HEK293 (cell line): ENCODE results near the gene TFG.

ENCODE experiments used
- CTCF ChIA-PET: fragments of 350-600 bp; formaldehyde crosslinking; extraction: SDS; loops from one replicate; lab custom pipeline; 2021; ENCODE audit warnings: antibody characterized with exemption; lab: Yijun Ruan, JAX
- POLR2A ChIA-PET: fragments of 300-600 bp; formaldehyde crosslinking; extraction: SDS; loops from one replicate; lab custom pipeline; 2020; ENCODE audit warnings: antibody characterized with exemption, inconsistent platforms; lab: Yijun Ruan, JAX
- H3K27ac ChIP-seq: fragments of 200-500 bp; sonication (Bioruptor generic); 2 replicates; pipeline ENCODE4 v1.5.1; 2014; ENCODE audit warnings: low read depth, low read length, control low read depth, inconsistent platforms; ENCODE audit errors: extremely low read depth
- H3K36me3 ChIP-seq, 2 experiments: fragments of 200-500 bp in 1 of 2; sonication (Bioruptor generic) in 1 of 2; 1 replicate in 1 of 2; 2 replicates in 1 of 2; pipeline ENCODE4 v1.5.1; 2014 to 2017; ENCODE audit warnings: inconsistent platforms in 2 of 2, low read length in 2 of 2; ENCODE audit not compliant: control insufficient read depth in 2 of 2, insufficient read depth in 1 of 2
- H3K4me1 ChIP-seq: fragments of 200-500 bp; sonication (Bioruptor generic); 2 replicates; pipeline ENCODE4 v1.5.1; 2014; ENCODE audit warnings: mild to moderate bottlenecking, low read length, inconsistent platforms; ENCODE audit not compliant: control insufficient read depth, insufficient read depth
- H3K4me3 ChIP-seq: 2 replicates; pipeline ENCODE4 v1.5.1; 2011; ENCODE audit warnings: low read depth, mild to moderate bottlenecking, control low read depth, low read length, moderate library complexity
- H3K9me3 ChIP-seq: fragments of 200-500 bp; sonication (Bioruptor generic); 2 replicates; pipeline ENCODE4 v1.5.1; 2014; ENCODE audit warnings: low read depth, low read length, inconsistent platforms; ENCODE audit not compliant: control insufficient read depth, insufficient read depth
- BCL11A ChIP-seq: fragments of 450-650 bp; formaldehyde crosslinking; IDR thresholded peaks from 2 replicates; pipeline ENCODE4 v1.5.1; 2016; ENCODE audit warnings: low read depth, missing biosample characterization, missing genetic modification characterization
- OVOL3 ChIP-seq: fragments of 450-650 bp; formaldehyde crosslinking; IDR thresholded peaks from 2 replicates; pipeline ENCODE4 v1.5.1; 2016; ENCODE audit warnings: missing biosample characterization, missing genetic modification characterization
- ZFP41 ChIP-seq: fragments of 450-650 bp; formaldehyde crosslinking; IDR thresholded peaks from 2 replicates; pipeline ENCODE4 v1.5.1; 2016; ENCODE audit warnings: missing biosample characterization, missing genetic modification characterization, borderline replicate concordance
- ZNF155 ChIP-seq: fragments of 450-650 bp; formaldehyde crosslinking; IDR thresholded peaks from 2 replicates; pipeline ENCODE4 v1.5.1; 2016; ENCODE audit warnings: missing biosample characterization, missing genetic modification characterization
- ZNF157 ChIP-seq: fragments of 450-650 bp; formaldehyde crosslinking; IDR thresholded peaks from 2 replicates; pipeline ENCODE4 v1.5.1; 2016; ENCODE audit warnings: missing biosample characterization, missing genetic modification characterization
- ZNF174 ChIP-seq: fragments of 450-650 bp; formaldehyde crosslinking; IDR thresholded peaks from 2 replicates; pipeline ENCODE4 v1.5.0; 2017; ENCODE audit warnings: missing biosample characterization, mild to moderate bottlenecking, missing genetic modification characterization
- ZNF175 ChIP-seq: fragments of 450-650 bp; formaldehyde crosslinking; IDR thresholded peaks from 2 replicates; pipeline ENCODE4 v1.5.1; 2016; ENCODE audit warnings: missing biosample characterization, missing genetic modification characterization
- ZNF366 ChIP-seq: fragments of 450-650 bp; formaldehyde crosslinking; conservative IDR thresholded peaks from 2 replicates; pipeline ENCODE4 v1.5.1; 2016; ENCODE audit warnings: missing biosample characterization, missing genetic modification characterization
- ZNF391 ChIP-seq: fragments of 450-650 bp; formaldehyde crosslinking; IDR thresholded peaks from 2 replicates; pipeline ENCODE4 v1.5.1; 2016; ENCODE audit warnings: low read depth, missing biosample characterization, missing genetic modification characterization, borderline replicate concordance
- ZNF530 ChIP-seq: fragments of 450-650 bp; formaldehyde crosslinking; IDR thresholded peaks from 2 replicates; pipeline ENCODE4 v1.5.1; 2016; ENCODE audit warnings: low read depth, missing biosample characterization, missing genetic modification characterization
- ZNF561 ChIP-seq: fragments of 450-650 bp; IDR thresholded peaks from 2 replicates; pipeline ENCODE4 v1.5.1; 2018; ENCODE audit warnings: missing biosample characterization, missing genetic modification characterization, borderline replicate concordance
- ZNF610 ChIP-seq: fragments of 450-650 bp; formaldehyde crosslinking; IDR thresholded peaks from 2 replicates; pipeline ENCODE4 v1.5.1; 2016; ENCODE audit warnings: missing biosample characterization, missing genetic modification characterization, borderline replicate concordance
- ZNF776 ChIP-seq: fragments of 450-650 bp; formaldehyde crosslinking; IDR thresholded peaks from 2 replicates; pipeline ENCODE4 v1.5.0; 2017; ENCODE audit warnings: missing biosample characterization, missing genetic modification characterization, borderline replicate concordance
- TF ChIP-seq, protein P1 (sequence below): fragments of 450-650 bp; formaldehyde crosslinking; optimal IDR thresholded peaks from 2 replicates; pipeline ENCODE3; 2016; ENCODE audit warnings: missing biosample characterization, mild to moderate bottlenecking, missing genetic modification characterization
- TF ChIP-seq, protein P2 (sequence below): fragments of 450-650 bp; formaldehyde crosslinking; IDR thresholded peaks from 2 replicates; pipeline ENCODE4 v1.5.1; 2016; ENCODE audit warnings: missing biosample characterization, missing genetic modification characterization
- TF ChIP-seq, protein P3 (sequence below): fragments of 450-650 bp; formaldehyde crosslinking; IDR thresholded peaks from 2 replicates; pipeline ENCODE4 v1.5.1; 2016; ENCODE audit warnings: missing biosample characterization, missing genetic modification characterization
- TF ChIP-seq, protein P4 (sequence below): fragments of 450-650 bp; formaldehyde crosslinking; conservative IDR thresholded peaks from 2 replicates; pipeline ENCODE4 v1.5.1; 2016; ENCODE audit warnings: low read depth, missing biosample characterization, missing genetic modification characterization

Gene TFG

DNA sequence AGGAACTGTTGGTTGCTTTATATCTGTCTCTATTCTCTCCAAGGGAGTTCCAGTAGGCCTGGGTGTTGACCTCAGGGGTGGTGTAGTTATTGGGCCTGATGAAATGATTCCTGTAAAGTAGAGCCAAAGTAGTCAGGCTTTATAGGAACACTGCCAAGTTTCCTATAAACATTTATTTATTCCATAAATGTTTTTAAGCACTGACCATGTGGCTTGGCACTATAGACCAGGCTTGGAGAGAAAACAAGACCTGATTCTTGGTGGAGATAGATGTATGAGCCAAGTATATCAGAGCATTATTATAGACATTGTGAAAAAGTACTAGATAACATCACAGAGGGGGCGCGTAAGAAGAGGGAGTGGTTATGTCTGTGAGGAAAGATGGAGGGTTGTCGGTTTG is 65.9 kb downstream of the TFG start:
- H3K4me3 ChIP-seq, result no peak overlapping the region
- no peaks in the 10 kb centered on the region for H3K4me1 ChIP-seq
- no peaks in the 10 kb centered on the region for H3K9me3 ChIP-seq
- no peak overlapping the region for H3K27ac ChIP-seq
- ChIA-PET CTCF (no interaction called here), POLR2A (no interaction called here)
- TF ChIP-seq ZNF610 (tag by site-specific recombination) (no peak), ZNF391 (tag by site-specific recombination) (no peak), ZNF155 (tag by site-specific recombination) (no peak), ZNF530 (tag by site-specific recombination) (no peak), ZNF157 (tag by site-specific recombination) (no peak), OVOL3 (tag by site-specific recombination) (no peak), ZNF561 (tag by site-specific recombination) (no peak), BCL11A (tag by site-specific recombination) (no peak), ZNF776 (no peak), ZFP41 (tag by site-specific recombination) (no peak), ZNF174 (no peak), ZNF366 (tag by site-specific recombination) (no peak), ZNF175 (tag by site-specific recombination) (no peak)
- TF ChIP-seq, protein P1, sequence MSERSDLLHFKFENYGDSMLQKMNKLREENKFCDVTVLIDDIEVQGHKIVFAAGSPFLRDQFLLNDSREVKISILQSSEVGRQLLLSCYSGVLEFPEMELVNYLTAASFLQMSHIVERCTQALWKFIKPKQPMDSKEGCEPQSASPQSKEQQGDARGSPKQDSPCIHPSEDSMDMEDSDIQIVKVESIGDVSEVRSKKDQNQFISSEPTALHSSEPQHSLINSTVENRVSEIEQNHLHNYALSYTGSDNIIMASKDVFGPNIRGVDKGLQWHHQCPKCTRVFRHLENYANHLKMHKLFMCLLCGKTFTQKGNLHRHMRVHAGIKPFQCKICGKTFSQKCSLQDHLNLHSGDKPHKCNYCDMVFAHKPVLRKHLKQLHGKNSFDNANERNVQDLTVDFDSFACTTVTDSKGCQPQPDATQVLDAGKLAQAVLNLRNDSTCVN (tag by site-specific recombination), result no peak
- TF ChIP-seq, protein P2, sequence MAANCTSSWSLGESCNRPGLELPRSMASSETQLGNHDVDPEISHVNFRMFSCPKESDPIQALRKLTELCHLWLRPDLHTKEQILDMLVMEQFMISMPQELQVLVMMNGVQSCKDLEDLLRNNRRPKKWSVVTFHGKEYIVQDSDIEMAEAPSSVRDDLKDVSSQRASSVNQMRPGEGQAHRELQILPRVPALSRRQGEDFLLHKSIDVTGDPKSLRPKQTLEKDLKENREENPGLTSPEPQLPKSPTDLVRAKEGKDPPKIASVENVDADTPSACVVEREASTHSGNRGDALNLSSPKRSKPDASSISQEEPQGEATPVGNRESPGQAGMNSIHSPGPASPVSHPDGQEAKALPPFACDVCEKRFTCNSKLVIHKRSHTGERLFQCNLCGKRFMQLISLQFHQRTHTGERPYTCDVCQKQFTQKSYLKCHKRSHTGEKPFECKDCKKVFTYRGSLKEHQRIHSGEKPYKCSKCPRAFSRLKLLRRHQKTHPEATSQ (tag by site-specific recombination), result no peak
- TF ChIP-seq, protein P3, sequence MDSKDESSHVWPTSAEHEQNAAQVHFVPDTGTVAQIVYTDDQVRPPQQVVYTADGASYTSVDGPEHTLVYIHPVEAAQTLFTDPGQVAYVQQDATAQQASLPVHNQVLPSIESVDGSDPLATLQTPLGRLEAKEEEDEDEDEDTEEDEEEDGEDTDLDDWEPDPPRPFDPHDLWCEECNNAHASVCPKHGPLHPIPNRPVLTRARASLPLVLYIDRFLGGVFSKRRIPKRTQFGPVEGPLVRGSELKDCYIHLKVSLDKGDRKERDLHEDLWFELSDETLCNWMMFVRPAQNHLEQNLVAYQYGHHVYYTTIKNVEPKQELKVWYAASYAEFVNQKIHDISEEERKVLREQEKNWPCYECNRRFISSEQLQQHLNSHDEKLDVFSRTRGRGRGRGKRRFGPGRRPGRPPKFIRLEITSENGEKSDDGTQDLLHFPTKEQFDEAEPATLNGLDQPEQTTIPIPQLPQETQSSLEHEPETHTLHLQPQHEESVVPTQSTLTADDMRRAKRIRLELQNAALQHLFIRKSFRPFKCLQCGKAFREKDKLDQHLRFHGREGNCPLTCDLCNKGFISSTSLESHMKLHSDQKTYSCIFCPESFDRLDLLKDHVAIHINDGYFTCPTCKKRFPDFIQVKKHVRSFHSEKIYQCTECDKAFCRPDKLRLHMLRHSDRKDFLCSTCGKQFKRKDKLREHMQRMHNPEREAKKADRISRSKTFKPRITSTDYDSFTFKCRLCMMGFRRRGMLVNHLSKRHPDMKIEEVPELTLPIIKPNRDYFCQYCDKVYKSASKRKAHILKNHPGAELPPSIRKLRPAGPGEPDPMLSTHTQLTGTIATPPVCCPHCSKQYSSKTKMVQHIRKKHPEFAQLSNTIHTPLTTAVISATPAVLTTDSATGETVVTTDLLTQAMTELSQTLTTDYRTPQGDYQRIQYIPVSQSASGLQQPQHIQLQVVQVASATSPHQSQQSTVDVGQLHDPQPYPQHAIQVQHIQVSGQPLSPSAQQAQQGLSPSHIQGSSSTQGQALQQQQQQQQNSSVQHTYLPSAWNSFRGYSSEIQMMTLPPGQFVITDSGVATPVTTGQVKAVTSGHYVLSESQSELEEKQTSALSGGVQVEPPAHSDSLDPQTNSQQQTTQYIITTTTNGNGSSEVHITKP, result no peak
- TF ChIP-seq, protein P4, sequence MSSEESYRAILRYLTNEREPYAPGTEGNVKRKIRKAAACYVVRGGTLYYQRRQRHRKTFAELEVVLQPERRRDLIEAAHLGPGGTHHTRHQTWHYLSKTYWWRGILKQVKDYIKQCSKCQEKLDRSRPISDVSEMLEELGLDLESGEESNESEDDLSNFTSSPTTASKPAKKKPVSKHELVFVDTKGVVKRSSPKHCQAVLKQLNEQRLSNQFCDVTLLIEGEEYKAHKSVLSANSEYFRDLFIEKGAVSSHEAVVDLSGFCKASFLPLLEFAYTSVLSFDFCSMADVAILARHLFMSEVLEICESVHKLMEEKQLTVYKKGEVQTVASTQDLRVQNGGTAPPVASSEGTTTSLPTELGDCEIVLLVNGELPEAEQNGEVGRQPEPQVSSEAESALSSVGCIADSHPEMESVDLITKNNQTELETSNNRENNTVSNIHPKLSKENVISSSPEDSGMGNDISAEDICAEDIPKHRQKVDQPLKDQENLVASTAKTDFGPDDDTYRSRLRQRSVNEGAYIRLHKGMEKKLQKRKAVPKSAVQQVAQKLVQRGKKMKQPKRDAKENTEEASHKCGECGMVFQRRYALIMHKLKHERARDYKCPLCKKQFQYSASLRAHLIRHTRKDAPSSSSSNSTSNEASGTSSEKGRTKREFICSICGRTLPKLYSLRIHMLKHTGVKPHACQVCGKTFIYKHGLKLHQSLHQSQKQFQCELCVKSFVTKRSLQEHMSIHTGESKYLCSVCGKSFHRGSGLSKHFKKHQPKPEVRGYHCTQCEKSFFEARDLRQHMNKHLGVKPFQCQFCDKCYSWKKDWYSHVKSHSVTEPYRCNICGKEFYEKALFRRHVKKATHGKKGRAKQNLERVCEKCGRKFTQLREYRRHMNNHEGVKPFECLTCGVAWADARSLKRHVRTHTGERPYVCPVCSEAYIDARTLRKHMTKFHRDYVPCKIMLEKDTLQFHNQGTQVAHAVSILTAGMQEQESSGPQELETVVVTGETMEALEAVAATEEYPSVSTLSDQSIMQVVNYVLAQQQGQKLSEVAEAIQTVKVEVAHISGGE (tag by site-specific recombination), result no peak
- no peaks in the 10 kb centered on the region for H3K36me3 ChIP-seq
